Right atrium auricular region (tissue), 2 donors: ENCODE measurements around the gene GFOD2. TPM values are rescaled to one million over a fixed set of nuclear protein-coding genes. Genes with fewer than 3 reads are reported as not detected.

Experiments used
- DNase-seq: peaks from one replicate; pipeline ENCODE4 v3.0.0-alpha.2; 2019; ENCODE audit warnings: low spot score
- H3K27ac ChIP-seq, 2 donors: fragments of 200-600 bp; sonication (generic); 1 replicate in 1 of 2; 2 replicates in 1 of 2; pipeline ENCODE4 v1.5.1; 2016 to 2019
- H3K27me3 ChIP-seq, 2 donors: fragments of 200-600 bp; sonication (generic); one replicate each; pipeline versions ENCODE4 v1.5.1 to v1.6.0; 2017 to 2019
- H3K36me3 ChIP-seq: fragments of 200-600 bp; sonication (generic); one replicate; pipeline ENCODE4 v1.5.1; 2016
- H3K4me1 ChIP-seq, 2 donors: fragments of 200-600 bp; sonication (generic); one replicate each; pipeline versions ENCODE4 v1.5.1 to v1.6.0; 2017 to 2019
- H3K4me3 ChIP-seq, 2 donors: fragments of 200-600 bp; sonication (generic); 1 replicate in 1 of 2; 2 replicates in 1 of 2; pipeline ENCODE4 v1.5.1; 2017 to 2019; ENCODE audit warnings: mild to moderate bottlenecking in 1 of 2, moderate library complexity in 1 of 2
- H3K9me3 ChIP-seq, 2 donors: fragments of 200-600 bp; sonication (generic); one replicate each; pipeline ENCODE4 v1.5.1; 2019
- total RNA-seq, 2 donors: library from RNA; depleted of rRNA; stranded (reverse); fragments of >200 nt; gene quantifications; one replicate each; pipeline ENCODE4 v1.1.0, GENCODE V29; 2016
- TF ChIP-seq, protein P1 (sequence below), 2 donors: fragments of 200-600 bp; sonication (generic); IDR thresholded peaks; one replicate each; pipeline ENCODE4 v1.5.1; 2019; ENCODE audit warnings: antibody characterized with exemption in 2 of 2

The GFOD2 gene
- total RNA-seq, 2 donors from 2014 or later: 7.1 to 9.2 TPM

DNA sequence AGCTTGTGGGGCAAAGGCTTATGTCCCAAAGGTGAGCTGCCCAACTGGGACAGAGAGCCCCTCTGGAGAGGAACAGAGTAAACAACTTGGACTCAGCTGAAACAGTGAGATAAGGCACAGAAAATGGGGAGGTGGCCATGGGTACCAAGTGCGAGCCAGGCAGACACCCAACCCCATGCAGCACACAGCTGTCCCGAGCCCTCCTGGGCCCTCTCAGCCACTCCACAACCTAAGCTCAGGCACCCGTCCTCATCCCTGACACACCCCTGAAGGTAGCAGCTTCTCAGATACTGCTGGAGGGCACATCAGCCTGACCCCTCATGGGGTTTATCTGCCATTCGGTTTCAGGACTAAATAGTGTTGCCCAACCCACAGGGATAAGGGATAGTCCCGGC is 4.8 kb upstream of the GFOD2 start:
- no peak for DNase-seq
- TF ChIP-seq, protein P1, sequence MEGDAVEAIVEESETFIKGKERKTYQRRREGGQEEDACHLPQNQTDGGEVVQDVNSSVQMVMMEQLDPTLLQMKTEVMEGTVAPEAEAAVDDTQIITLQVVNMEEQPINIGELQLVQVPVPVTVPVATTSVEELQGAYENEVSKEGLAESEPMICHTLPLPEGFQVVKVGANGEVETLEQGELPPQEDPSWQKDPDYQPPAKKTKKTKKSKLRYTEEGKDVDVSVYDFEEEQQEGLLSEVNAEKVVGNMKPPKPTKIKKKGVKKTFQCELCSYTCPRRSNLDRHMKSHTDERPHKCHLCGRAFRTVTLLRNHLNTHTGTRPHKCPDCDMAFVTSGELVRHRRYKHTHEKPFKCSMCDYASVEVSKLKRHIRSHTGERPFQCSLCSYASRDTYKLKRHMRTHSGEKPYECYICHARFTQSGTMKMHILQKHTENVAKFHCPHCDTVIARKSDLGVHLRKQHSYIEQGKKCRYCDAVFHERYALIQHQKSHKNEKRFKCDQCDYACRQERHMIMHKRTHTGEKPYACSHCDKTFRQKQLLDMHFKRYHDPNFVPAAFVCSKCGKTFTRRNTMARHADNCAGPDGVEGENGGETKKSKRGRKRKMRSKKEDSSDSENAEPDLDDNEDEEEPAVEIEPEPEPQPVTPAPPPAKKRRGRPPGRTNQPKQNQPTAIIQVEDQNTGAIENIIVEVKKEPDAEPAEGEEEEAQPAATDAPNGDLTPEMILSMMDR (IDR thresholded peaks at IDR 0.05): no peak
- peaks cover 32% of the 10 kb centered on the region for H3K36me3 ChIP-seq
- no peak overlapping the region for H3K27ac ChIP-seq
- H3K9me3 ChIP-seq: no peaks in the 10 kb centered on the region
- peaks cover 0 to 11% of the 10 kb centered on the region in 2 donors for H3K4me1 ChIP-seq
- no peaks in the 10 kb centered on the region for H3K27me3 ChIP-seq
- no peak overlapping the region for H3K4me3 ChIP-seq

DNA sequence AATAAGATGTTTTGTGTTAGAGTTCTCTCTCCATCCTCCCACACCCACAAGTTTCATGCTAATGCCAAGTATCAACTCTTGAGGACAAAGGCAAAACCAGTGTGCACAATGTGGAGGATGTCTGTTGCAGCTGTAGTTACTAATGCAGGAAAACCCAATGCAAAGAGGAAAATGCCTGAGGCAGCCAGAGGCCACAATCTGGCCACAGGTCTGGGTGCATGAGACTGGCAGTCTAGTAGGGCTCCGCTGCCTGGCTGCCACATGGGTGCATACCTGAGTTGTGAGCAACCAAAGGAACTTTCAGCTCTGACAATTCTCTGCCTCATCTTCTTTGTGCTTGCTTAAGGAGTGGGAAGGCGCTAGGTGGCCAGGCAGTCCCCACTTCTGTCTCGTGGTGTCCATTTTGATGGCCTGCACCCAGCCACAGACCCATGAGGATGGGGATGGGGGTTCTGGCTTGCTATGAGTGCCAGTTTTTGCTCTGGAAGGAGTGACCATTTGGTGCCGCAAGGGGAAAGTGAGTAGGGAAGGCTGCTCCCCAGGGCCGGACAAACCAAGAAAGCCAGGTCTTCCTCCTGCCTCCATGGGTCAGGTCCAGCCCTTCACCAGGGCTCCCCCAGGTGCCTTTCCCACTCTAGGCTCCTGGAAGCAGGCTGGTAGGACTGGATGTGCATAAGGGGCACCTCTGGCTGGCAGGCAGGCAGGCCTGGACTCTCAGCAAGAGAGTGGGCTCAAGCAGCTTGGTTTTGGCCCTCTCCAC is 4.2 kb upstream of the GFOD2 start:
- DNase-seq: no peak
- Histone ChIP-seq H3K4me3 (no peak overlapping the region), H3K27me3 (no peaks in the 10 kb centered on the region), H3K27ac (no peak overlapping the region), H3K36me3 (peaks cover 26% of the 10 kb centered on the region), H3K9me3 (no peaks in the 10 kb centered on the region), H3K4me1 (peaks cover 0 to 16% of the 10 kb centered on the region in 2 donors)
- TF ChIP-seq, protein P1 (IDR thresholded peaks at IDR 0.05): no peak

- Histone ChIP-seq H3K4me1 (peaks cover 0 to 27% of the 10 kb centered on the region in 2 donors), H3K36me3 (peaks cover 5% of the 10 kb centered on the region), H3K27ac (peak overlapping the region; percentile 84 to 94), H3K4me3 (peak overlapping the region in 1 of 2 donors; percentile 85), H3K27me3 (no peaks in the 10 kb centered on the region), H3K9me3 (no peaks in the 10 kb centered on the region)
- TF ChIP-seq, protein P1 (IDR thresholded peaks at IDR 0.05): no peak
- DNase-seq: no peak
Observed at GRCh38 chr16:67720236-67720635, 1.1 kb upstream of the GFOD2 start.

DNA sequence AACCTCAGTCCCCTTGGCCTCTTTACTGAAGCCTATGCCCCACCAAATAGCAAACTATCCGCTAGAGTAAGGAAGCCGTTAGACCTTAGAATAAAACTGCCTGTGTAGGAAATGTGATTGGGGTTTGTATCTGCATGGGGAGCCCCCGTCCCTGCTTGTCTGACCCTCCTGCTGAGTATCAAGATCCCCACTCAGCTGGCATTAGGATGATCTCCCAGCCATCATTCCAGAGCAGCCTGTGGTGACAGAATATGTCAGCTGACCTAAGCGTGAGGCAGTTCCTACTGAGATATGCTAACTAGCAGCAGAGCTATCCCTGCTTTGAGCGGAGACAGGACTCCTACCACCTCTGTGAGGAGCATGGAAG is 645 bp upstream of the GFOD2 start:
- Histone ChIP-seq H3K9me3 (no peaks in the 10 kb centered on the region), H3K27me3 (no peaks in the 10 kb centered on the region), H3K27ac (peak overlapping the region; percentile 84 to 94), H3K4me1 (peaks cover 0 to 27% of the 10 kb centered on the region in 2 donors), H3K4me3 (peak overlapping the region; percentile 85 to 90), H3K36me3 (peaks cover 5% of the 10 kb centered on the region)
- TF ChIP-seq, protein P1 (IDR thresholded peaks at IDR 0.05): no peak
- peak; percentile 64 for DNase-seq

- Histone ChIP-seq H3K27ac (peak overlapping the region; percentile 84 to 94), H3K4me3 (peak overlapping the region; percentile 85 to 90), H3K4me1 (peaks cover 0 to 27% of the 10 kb centered on the region in 2 donors), H3K36me3 (no peaks in the 10 kb centered on the region), H3K27me3 (no peaks in the 10 kb centered on the region), H3K9me3 (no peaks in the 10 kb centered on the region)
- TF ChIP-seq, protein P1 (IDR thresholded peaks at IDR 0.05): no peak
- DNase-seq: no peak
Observed at GRCh38 chr16:67718668-67719047, 458 bp downstream of the GFOD2 start.

DNA sequence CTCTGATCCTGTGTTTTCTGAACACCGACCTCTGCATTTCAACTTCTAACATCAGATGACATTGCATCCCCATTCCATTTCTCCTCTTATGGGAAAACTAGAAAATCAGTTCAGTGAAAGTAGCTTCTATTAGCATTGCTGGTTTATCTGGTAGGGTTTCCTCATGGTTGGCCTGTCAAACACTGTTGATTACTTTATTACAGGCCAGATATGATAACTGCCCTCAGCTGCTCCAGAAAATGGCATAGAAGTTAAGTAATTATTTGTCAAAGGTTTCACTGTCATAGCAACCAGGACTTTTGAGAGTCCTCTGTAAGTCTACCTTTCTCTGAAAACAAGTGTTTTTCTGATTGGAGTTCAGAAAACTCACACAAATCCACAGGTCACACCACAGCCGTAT is 3.0 kb downstream of the GFOD2 start:
- Histone ChIP-seq H3K9me3 (no peaks in the 10 kb centered on the region), H3K27ac (no peak overlapping the region), H3K4me1 (peaks cover 0 to 27% of the 10 kb centered on the region in 2 donors), H3K27me3 (no peaks in the 10 kb centered on the region), H3K4me3 (no peak overlapping the region), H3K36me3 (no peaks in the 10 kb centered on the region)
- TF ChIP-seq, protein P1 (IDR thresholded peaks at IDR 0.05): no peak
- no peak for DNase-seq
